Neuronal stem cell (in vitro differentiated cells): ENCODE results near the gene TOPAZ1.

Experiments
- DNase-seq: peaks from one replicate; pipeline ENCODE4 v3.0.0-alpha.2; 2013; ENCODE audit warnings: low spot score
- H2AFZ ChIP-seq: one replicate; pipeline ENCODE4 v1.6.1; 2013; ENCODE audit warnings: mild to moderate bottlenecking, low read length, inconsistent platforms
- H2AK5ac ChIP-seq: 2 replicates; pipeline ENCODE4 v1.6.1; 2013; ENCODE audit warnings: low read depth, mild to moderate bottlenecking, inconsistent platforms, low read length, moderate library complexity, mixed read lengths
- H2BK120ac ChIP-seq: 2 replicates; pipeline ENCODE4 v1.6.1; 2013; ENCODE audit warnings: low read depth, mild to moderate bottlenecking, inconsistent platforms, low read length, moderate library complexity, mixed read lengths
- H2BK12ac ChIP-seq: one replicate; pipeline ENCODE4 v1.6.1; 2013; ENCODE audit warnings: low read length, inconsistent platforms
- H2BK15ac ChIP-seq: 2 replicates; pipeline ENCODE4 v1.6.1; 2013; ENCODE audit warnings: mild to moderate bottlenecking, low read length, inconsistent platforms, mixed read lengths
- H2BK5ac ChIP-seq: one replicate; pipeline ENCODE4 v1.6.1; 2013; ENCODE audit warnings: inconsistent platforms, mild to moderate bottlenecking, low read length, moderate library complexity
- H3K14ac ChIP-seq: one replicate; pipeline ENCODE4 v1.6.1; 2013; ENCODE audit warnings: low read length, inconsistent platforms
- H3K18ac ChIP-seq: 2 replicates; pipeline ENCODE4 v1.6.1; 2013; ENCODE audit warnings: low read length, inconsistent platforms
- H3K23ac ChIP-seq: 2 replicates; pipeline ENCODE4 v1.6.1; 2013; ENCODE audit warnings: low read depth, mild to moderate bottlenecking, mixed read lengths, low read length, inconsistent platforms; ENCODE audit not compliant: poor library complexity
- H3K27ac ChIP-seq: replicated peaks from 3 replicates; pipeline ENCODE4 v1.5.1; 2013; ENCODE audit warnings: low read length, inconsistent platforms
- H3K27me3 ChIP-seq, 3 experiments: 2 replicates each; pipeline ENCODE4 v1.6.1; 2013; ENCODE audit warnings: low read length in 3 of 3, mild to moderate bottlenecking in 2 of 3, inconsistent platforms in 1 of 3, low read depth in 1 of 3, mixed read lengths in 1 of 3, moderate library complexity in 1 of 3; ENCODE audit not compliant: control insufficient read depth in 3 of 3, insufficient read depth in 3 of 3
- H3K36me3 ChIP-seq, 2 donors: replicated peaks in 1 of 2; 2 replicates each; pipeline ENCODE4 v1.6.1; 2013; ENCODE audit warnings: low read length in 2 of 2; ENCODE audit not compliant: control insufficient read depth in 2 of 2, insufficient read depth in 2 of 2
- H3K4ac ChIP-seq: 2 replicates; pipeline ENCODE4 v1.6.1; 2013; ENCODE audit warnings: inconsistent platforms, mild to moderate bottlenecking, low read length, moderate library complexity
- H3K4me1 ChIP-seq, 2 donors: 1 replicate in 1 of 2; 2 replicates in 1 of 2; pipeline ENCODE4 v1.6.1; 2013; ENCODE audit warnings: low read length in 2 of 2, low read depth in 1 of 2; ENCODE audit not compliant: control insufficient read depth in 2 of 2, insufficient read depth in 1 of 2
- H3K4me2 ChIP-seq: one replicate; pipeline ENCODE4 v1.6.1; 2013; ENCODE audit warnings: mild to moderate bottlenecking, low read length, inconsistent platforms; ENCODE audit not compliant: insufficient read depth, poor library complexity, severe bottlenecking
- H3K4me3 ChIP-seq, 2 donors: 2 replicates each; pipeline ENCODE4 v1.5.1; 2013; ENCODE audit warnings: low read length in 2 of 2, mild to moderate bottlenecking in 2 of 2, inconsistent platforms in 1 of 2, moderate library complexity in 1 of 2
- H3K79me1 ChIP-seq: one replicate; pipeline ENCODE4 v1.6.1; 2013; ENCODE audit warnings: low read depth, mild to moderate bottlenecking, inconsistent platforms, low read length, moderate library complexity
- H3K9ac ChIP-seq: one replicate; pipeline ENCODE4 v1.6.1; 2013; ENCODE audit warnings: mild to moderate bottlenecking, low read depth, low read length, inconsistent platforms; ENCODE audit not compliant: poor library complexity
- H3K9me3 ChIP-seq, 2 donors: replicated peaks in 1 of 2; 2 replicates each; pipeline versions ENCODE3 to v1.6.1; 2013; ENCODE audit warnings: low read length in 2 of 2, mild to moderate bottlenecking in 2 of 2, inconsistent platforms in 1 of 2, low read depth in 1 of 2, mixed read lengths in 1 of 2, moderate library complexity in 1 of 2; ENCODE audit not compliant: control insufficient read depth in 2 of 2, insufficient read depth in 1 of 2
- H4K8ac ChIP-seq: one replicate; pipeline ENCODE4 v1.6.1; 2013; ENCODE audit warnings: low read depth, mild to moderate bottlenecking, inconsistent platforms, low read length, moderate library complexity
- H4K91ac ChIP-seq: one replicate; pipeline ENCODE4 v1.6.1; 2013; ENCODE audit warnings: low read length, low read depth, mild to moderate bottlenecking, inconsistent platforms; ENCODE audit not compliant: poor library complexity
- WGBS, 2 donors: extraction: QIAGEN DNeasy Blood & Tissue Kit; methylation state at CpG; one replicate each; pipeline ENCODE4 v1.1.7; 2013; ENCODE audit warnings: missing lambda C conversion rate in 2 of 2, mixed read lengths in 1 of 2; ENCODE audit not compliant: insufficient read length in 2 of 2, insufficient replicate concordance in 1 of 2; ENCODE audit errors: extremely low coverage in 2 of 2; 5-methylcytosine and 5-hydroxymethylcytosine counted together

The TOPAZ1 gene

DNA sequence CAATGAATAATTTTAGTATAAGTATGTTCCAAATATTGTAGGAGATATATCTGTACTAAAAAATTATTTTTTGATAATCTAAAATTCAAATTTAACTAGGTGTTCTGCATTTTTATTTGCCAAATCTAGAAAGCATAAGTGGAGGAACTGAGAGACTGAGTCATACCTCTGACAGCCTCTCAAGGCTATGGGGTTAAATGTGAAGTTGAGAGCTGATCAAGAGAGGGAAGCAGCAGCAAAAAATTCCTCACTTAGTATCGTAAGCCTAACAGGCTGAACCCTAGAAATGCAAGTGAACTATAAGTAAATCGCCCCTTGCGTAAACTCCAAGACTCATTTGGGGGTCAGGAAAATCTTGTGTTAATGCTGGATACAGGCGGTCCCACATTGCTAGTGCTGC is 12.8 kb upstream of the TOPAZ1 start:
- no peak overlapping the region for H4K8ac ChIP-seq
- no peak overlapping the region for H4K91ac ChIP-seq
- no peaks in the 10 kb centered on the region for H3K9me3 ChIP-seq
- H2BK5ac ChIP-seq: no peak overlapping the region
- H2BK12ac ChIP-seq: no peak overlapping the region
- H3K9ac ChIP-seq: no peak overlapping the region
- no peak overlapping the region for H3K18ac ChIP-seq
- no CpG with 5 or more reads among the region's 4 CpGs for WGBS, 2 donors
- H3K4me3 ChIP-seq: no peak overlapping the region
- no peak overlapping the region for H3K4ac ChIP-seq
- no peak overlapping the region for H3K23ac ChIP-seq
- H2AFZ ChIP-seq: no peak overlapping the region
- H3K27ac ChIP-seq: no peak overlapping the region
- H3K36me3 ChIP-seq: no peaks in the 10 kb centered on the region
- H2BK15ac ChIP-seq: no peak overlapping the region
- no peak overlapping the region for H2BK120ac ChIP-seq
- H3K27me3 ChIP-seq: no peaks in the 10 kb centered on the region
- no peaks in the 10 kb centered on the region for H3K79me1 ChIP-seq
- peaks cover 0 to 1% of the 10 kb centered on the region in 2 donors for H3K4me1 ChIP-seq
- H3K14ac ChIP-seq: no peak overlapping the region
- no peak overlapping the region for H3K4me2 ChIP-seq
- no peak overlapping the region for H2AK5ac ChIP-seq
- DNase-seq: no peak

DNA sequence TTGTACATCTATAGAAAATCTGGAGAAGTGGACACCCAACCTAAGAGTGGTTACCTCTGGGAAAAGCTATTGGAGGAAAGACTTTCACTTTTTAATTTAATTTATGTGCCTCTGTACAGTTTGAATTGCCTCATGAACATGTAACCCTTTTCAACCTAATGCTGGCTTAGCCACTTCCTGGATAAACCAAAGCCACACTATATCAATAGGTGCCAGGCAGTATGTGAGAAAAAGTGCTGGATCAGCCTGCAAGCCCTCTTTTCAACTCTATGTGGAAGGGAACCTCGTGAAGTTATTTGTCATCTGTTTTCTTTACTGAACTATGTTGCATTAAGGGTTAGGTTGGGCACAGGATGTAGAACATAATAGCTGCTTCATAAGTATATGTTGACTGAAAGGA is 9.3 kb upstream of the TOPAZ1 start:
- Histone ChIP-seq H3K27ac (no peak overlapping the region), H3K9me3 (no peaks in the 10 kb centered on the region), H3K4me1 (peaks cover 0 to under 1% of the 10 kb centered on the region in 2 donors), H4K91ac (no peak overlapping the region), H3K4me2 (no peak overlapping the region), H3K18ac (no peak overlapping the region), H3K36me3 (no peaks in the 10 kb centered on the region), H3K79me1 (no peaks in the 10 kb centered on the region), H3K4me3 (no peak overlapping the region), H2BK5ac (no peak overlapping the region), H3K23ac (no peak overlapping the region), H3K27me3 (peaks cover 0 to 8% (median 0%) of the 10 kb centered on the region in 3 experiments), H3K4ac (no peak overlapping the region), H2AK5ac (no peak overlapping the region), H2BK12ac (no peak overlapping the region), H2BK120ac (no peak overlapping the region), H4K8ac (no peak overlapping the region), H3K14ac (no peak overlapping the region), H2AFZ (no peak overlapping the region), H3K9ac (no peak overlapping the region), H2BK15ac (no peak overlapping the region)
- WGBS, 2 donors: no CpG with 5 or more reads among the region's 1 CpG
- no peak for DNase-seq

- H3K4ac ChIP-seq: no peak overlapping the region
- H3K18ac ChIP-seq: no peak overlapping the region
- no peak overlapping the region for H3K9ac ChIP-seq
- no peak overlapping the region for H2AFZ ChIP-seq
- H3K4me3 ChIP-seq: no peak overlapping the region
- no peaks in the 10 kb centered on the region for H3K9me3 ChIP-seq
- no peak overlapping the region for H4K8ac ChIP-seq
- H3K4me1 ChIP-seq: peaks cover 0 to 4% of the 10 kb centered on the region in 2 donors
- H4K91ac ChIP-seq: no peak overlapping the region
- WGBS, 2 donors: no CpG with 5 or more reads among the region's 6 CpGs
- no peak for DNase-seq
- no peak overlapping the region for H2BK15ac ChIP-seq
- no peak overlapping the region for H3K23ac ChIP-seq
- no peak overlapping the region for H2BK120ac ChIP-seq
- no peaks in the 10 kb centered on the region for H3K79me1 ChIP-seq
- no peak overlapping the region for H3K27ac ChIP-seq
- no peak overlapping the region for H3K14ac ChIP-seq
- H2BK12ac ChIP-seq: no peak overlapping the region
- H3K36me3 ChIP-seq: no peaks in the 10 kb centered on the region
- H2BK5ac ChIP-seq: no peak overlapping the region
- H3K4me2 ChIP-seq: no peak overlapping the region
- H3K27me3 ChIP-seq: peaks cover 0 to 10% (median 0%) of the 10 kb centered on the region in 3 experiments
- no peak overlapping the region for H2AK5ac ChIP-seq
Observed at GRCh38 chr3:44234648-44235268, 6.9 kb upstream of the TOPAZ1 start.

GRCh38 chr3:44235604-44236484 is 5.8 kb upstream of the TOPAZ1 start:
- Histone ChIP-seq H2BK5ac (no peak overlapping the region), H4K8ac (no peak overlapping the region), H2BK120ac (no peak overlapping the region), H3K23ac (no peak overlapping the region), H3K4ac (no peak overlapping the region), H3K14ac (no peak overlapping the region), H3K18ac (no peak overlapping the region), H3K9me3 (no peaks in the 10 kb centered on the region), H2AK5ac (no peak overlapping the region), H3K79me1 (no peaks in the 10 kb centered on the region), H4K91ac (no peak overlapping the region), H3K36me3 (no peaks in the 10 kb centered on the region), H3K4me2 (no peak overlapping the region), H3K4me3 (no peak overlapping the region), H2BK15ac (no peak overlapping the region), H3K27ac (no peak overlapping the region), H2AFZ (peak overlapping the region; percentile 36), H3K4me1 (peaks cover 0 to 4% of the 10 kb centered on the region in 2 donors), H3K9ac (no peak overlapping the region), H2BK12ac (no peak overlapping the region), H3K27me3 (peaks cover 0 to 10% (median 0%) of the 10 kb centered on the region in 3 experiments)
- peak; percentile 63 for DNase-seq
- no CpG with 5 or more reads among the region's 16 CpGs for WGBS, 2 donors
